GM10248 (cell line): ENCODE measurements around the gene PPP1R3C.

Source experiments
- CTCF ChIA-PET: fragments of 300-600 bp; sonication (Branson Sonifier 250); formaldehyde crosslinking; extraction: SDS; loops from one replicate; lab custom pipeline; 2021; ENCODE audit warnings: antibody characterized with exemption; lab: Yijun Ruan, JAX
- POLR2A ChIA-PET: fragments of 350-650 bp; sonication (Branson Sonifier 250); formaldehyde crosslinking; extraction: SDS; loops from one replicate; lab custom pipeline; 2020; ENCODE audit warnings: antibody characterized with exemption; lab: Yijun Ruan, JAX
- DNase-seq: peaks from one replicate; pipeline ENCODE4 v3.0.0; 2012; ENCODE audit errors: extremely low spot score
- TF ChIP-seq, protein P1 (sequence below): IDR thresholded peaks from 2 replicates; pipeline ENCODE4 v1.5.1; 2012; ENCODE audit warnings: mild to moderate bottlenecking, low read depth; ENCODE audit errors: extremely low read depth, missing control alignments, control extremely low read depth

PPP1R3C gene

GRCh38 chr10:91613411-91614187, 19.3 kb downstream of the PPP1R3C start:
- DNase-seq, result no peak
- ChIA-PET CTCF (interaction anchor here (1.0 to 2.3 kb wide), 4 partner anchors 9 to 124 kb away, joined by 3 to 10 read pairs (median 5); no protein-coding TSS in a partner anchor), POLR2A (no interaction called here)
- TF ChIP-seq, protein P1, sequence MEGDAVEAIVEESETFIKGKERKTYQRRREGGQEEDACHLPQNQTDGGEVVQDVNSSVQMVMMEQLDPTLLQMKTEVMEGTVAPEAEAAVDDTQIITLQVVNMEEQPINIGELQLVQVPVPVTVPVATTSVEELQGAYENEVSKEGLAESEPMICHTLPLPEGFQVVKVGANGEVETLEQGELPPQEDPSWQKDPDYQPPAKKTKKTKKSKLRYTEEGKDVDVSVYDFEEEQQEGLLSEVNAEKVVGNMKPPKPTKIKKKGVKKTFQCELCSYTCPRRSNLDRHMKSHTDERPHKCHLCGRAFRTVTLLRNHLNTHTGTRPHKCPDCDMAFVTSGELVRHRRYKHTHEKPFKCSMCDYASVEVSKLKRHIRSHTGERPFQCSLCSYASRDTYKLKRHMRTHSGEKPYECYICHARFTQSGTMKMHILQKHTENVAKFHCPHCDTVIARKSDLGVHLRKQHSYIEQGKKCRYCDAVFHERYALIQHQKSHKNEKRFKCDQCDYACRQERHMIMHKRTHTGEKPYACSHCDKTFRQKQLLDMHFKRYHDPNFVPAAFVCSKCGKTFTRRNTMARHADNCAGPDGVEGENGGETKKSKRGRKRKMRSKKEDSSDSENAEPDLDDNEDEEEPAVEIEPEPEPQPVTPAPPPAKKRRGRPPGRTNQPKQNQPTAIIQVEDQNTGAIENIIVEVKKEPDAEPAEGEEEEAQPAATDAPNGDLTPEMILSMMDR, result no peak

GRCh38 chr10:91610919-91611318, 22.0 kb downstream of the PPP1R3C start:
- DNase-seq, result no peak
- TF ChIP-seq, protein P1, result no peak
- ChIA-PET CTCF (interaction anchor here (1.0 to 1.7 kb wide), 2 partner anchors 9 to 16 kb away, joined by 3 read pairs; no protein-coding TSS in a partner anchor), POLR2A (no interaction called here)

DNA sequence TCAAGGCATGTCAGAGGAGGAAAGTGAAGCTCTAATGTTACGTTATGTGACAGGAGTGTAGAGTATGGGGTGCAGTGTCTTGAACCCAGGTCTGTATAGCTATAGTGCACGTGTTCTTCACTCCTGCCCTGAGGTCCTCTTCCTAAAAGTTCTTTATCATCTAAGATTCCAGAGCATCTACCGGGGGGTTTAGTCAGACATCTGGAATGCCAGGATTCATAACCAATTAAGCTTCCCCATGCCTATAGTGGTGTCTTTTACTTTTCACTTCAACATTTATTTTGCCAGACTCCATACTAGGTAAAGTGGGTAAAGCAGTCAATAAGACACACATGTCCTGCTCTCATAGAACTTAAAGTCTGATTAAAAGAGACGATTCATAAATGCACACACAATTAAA, 22.4 kb downstream of the PPP1R3C start:
- no peak for DNase-seq
- POLR2A ChIA-PET, result no interaction called here
- TF ChIP-seq, protein P1, result no peak
- CTCF ChIA-PET, result interaction anchor here (1.0 to 1.7 kb wide), 2 partner anchors 9 to 16 kb away, joined by 3 read pairs; no protein-coding TSS in a partner anchor

- ChIA-PET POLR2A (no interaction called here), CTCF (no interaction called here)
- no peak for DNase-seq
- TF ChIP-seq, protein P1, result no peak
Observed at GRCh38 chr10:91607646-91608403, 25.0 kb downstream of the PPP1R3C start.

GRCh38 chr10:91605968-91606367, 26.9 kb downstream of the PPP1R3C start:
- TF ChIP-seq, protein P1, result no peak
- CTCF ChIA-PET, result no interaction called here
- POLR2A ChIA-PET, result no interaction called here
- DNase-seq, result no peak
